AG08395 (cell line): Measurements from ENCODE around the gene PDE7B.
A peak's percentile ranks its signal among the peaks of the same experiment; 100 is the strongest.
"Not testable (repeated sequence)": the region's sequence is repeated elsewhere in the genome, so short reads cannot be mapped to it uniquely, and the experiment has no call there.

Source experiments
- DNase-seq: peaks from one replicate; pipeline ENCODE4 v3.0.0; 2012; ENCODE audit warnings: mixed read lengths, low spot score

The PDE7B gene

GRCh38 chr6:135850882-135851281, 619 bp upstream of the PDE7B start:
- DNase-seq, result peak; percentile 14

GRCh38 chr6:135852746-135853145, 1.2 kb downstream of the PDE7B start:
- DNase-seq, result no peak

GRCh38 chr6:135853227-135853626, 1.7 kb downstream of the PDE7B start:
- no peak for DNase-seq

GRCh38 chr6:135853986-135854385, 2.5 kb downstream of the PDE7B start:
- DNase-seq, result no peak

GRCh38 chr6:135854799-135855198, 3.3 kb downstream of the PDE7B start:
- DNase-seq, result no peak

- no peak for DNase-seq
Observed at GRCh38 chr6:135858931-135859330, 7.4 kb downstream of the PDE7B start.

- no peak for DNase-seq
Observed at GRCh38 chr6:135860361-135860760, 8.9 kb downstream of the PDE7B start.

- DNase-seq, result no peak
Observed at GRCh38 chr6:135861189-135861588, 9.7 kb downstream of the PDE7B start.

GRCh38 chr6:135864929-135865328, 13.4 kb downstream of the PDE7B start:
- not testable (repeated sequence) for DNase-seq

- no peak for DNase-seq
Observed at GRCh38 chr6:135866445-135867123, 15.1 kb downstream of the PDE7B start.

- no peak for DNase-seq
Observed at GRCh38 chr6:135867332-135867731, 15.8 kb downstream of the PDE7B start.

GRCh38 chr6:135869857-135870256, 18.4 kb downstream of the PDE7B start:
- DNase-seq, result no peak

- no peak for DNase-seq
Observed at GRCh38 chr6:135870722-135871121, 19.2 kb downstream of the PDE7B start.

- peak; percentile 9 for DNase-seq
Observed at GRCh38 chr6:135871296-135871695, 19.8 kb downstream of the PDE7B start.

- DNase-seq, result peak; percentile 36
Observed at GRCh38 chr6:135871878-135872277, 20.4 kb downstream of the PDE7B start.

GRCh38 chr6:135875446-135875845, 23.9 kb downstream of the PDE7B start:
- no peak for DNase-seq

GRCh38 chr6:135876058-135876457, 24.6 kb downstream of the PDE7B start:
- no peak for DNase-seq

- no peak for DNase-seq
Observed at GRCh38 chr6:135877666-135878065, 26.2 kb downstream of the PDE7B start.

GRCh38 chr6:135880066-135880972, 28.8 kb downstream of the PDE7B start:
- peak; percentile 60 for DNase-seq

GRCh38 chr6:135883045-135883444, 31.5 kb downstream of the PDE7B start:
- no peak for DNase-seq

- DNase-seq, result no peak
Observed at GRCh38 chr6:135883536-135883935, 32.0 kb downstream of the PDE7B start.

- DNase-seq, result no peak
Observed at GRCh38 chr6:135884136-135884535, 32.6 kb downstream of the PDE7B start.

GRCh38 chr6:135887069-135887468, 35.6 kb downstream of the PDE7B start:
- no peak for DNase-seq
